OCI-M2 (cell line): ENCODE results near the gene BRPF3.
"Not testable (repeated sequence)": the region's sequence is repeated elsewhere in the genome, so short reads cannot be mapped to it uniquely, and the experiment has no call there.

ENCODE experiments used
- DNase-seq: peaks from one replicate; lab custom pipeline; 2025; ENCODE audit not compliant: unreplicated experiment; lab: John Stamatoyannopoulos, UW

Gene BRPF3

GRCh38 chr6:36200154-36200891 lies 3.8 kb downstream of the BRPF3 start:
- DNase-seq, result no peak

- DNase-seq, result no peak
Observed at GRCh38 chr6:36200998-36201596, 4.6 kb downstream of the BRPF3 start.

GRCh38 chr6:36201612-36202011 lies 5.1 kb downstream of the BRPF3 start:
- DNase-seq, result no peak

GRCh38 chr6:36202101-36202500 lies 5.6 kb downstream of the BRPF3 start:
- no peak for DNase-seq

GRCh38 chr6:36204068-36204753 lies 7.7 kb downstream of the BRPF3 start:
- DNase-seq, result no peak

- DNase-seq, result no peak
Observed at GRCh38 chr6:36207155-36207554, 10.6 kb downstream of the BRPF3 start.

- no peak for DNase-seq
Observed at GRCh38 chr6:36209606-36210005, 13.1 kb downstream of the BRPF3 start.

- DNase-seq, result no peak
Observed at GRCh38 chr6:36210182-36210581, 13.6 kb downstream of the BRPF3 start.

- DNase-seq, result no peak
Observed at GRCh38 chr6:36210886-36211595, 14.5 kb downstream of the BRPF3 start.

GRCh38 chr6:36216559-36216958 lies 20.0 kb downstream of the BRPF3 start:
- DNase-seq, result no peak

GRCh38 chr6:36217188-36217587 lies 20.6 kb downstream of the BRPF3 start:
- no peak for DNase-seq

- no peak for DNase-seq
Observed at GRCh38 chr6:36217946-36218345, 21.4 kb downstream of the BRPF3 start.

- not testable (repeated sequence) for DNase-seq
Observed at GRCh38 chr6:36218516-36218915, 22.0 kb downstream of the BRPF3 start.

GRCh38 chr6:36219081-36219480 lies 22.5 kb downstream of the BRPF3 start:
- no peak for DNase-seq

GRCh38 chr6:36220226-36220625 lies 23.7 kb downstream of the BRPF3 start:
- DNase-seq, result no peak

- DNase-seq, result no peak
Observed at GRCh38 chr6:36221674-36222073, 25.1 kb downstream of the BRPF3 start.

GRCh38 chr6:36222924-36223323 lies 26.4 kb downstream of the BRPF3 start:
- no peak for DNase-seq

GRCh38 chr6:36223706-36224105 lies 27.2 kb downstream of the BRPF3 start:
- DNase-seq, result no peak

- DNase-seq, result no peak
Observed at GRCh38 chr6:36224918-36225461, 28.4 kb downstream of the BRPF3 start.

GRCh38 chr6:36226438-36227047 lies 30.0 kb downstream of the BRPF3 start:
- no peak for DNase-seq
